Myocyte (in vitro differentiated cells): ENCODE measurements around the gene LCNL1. TPM values are rescaled to one million over a fixed set of nuclear protein-coding genes. Genes with fewer than 3 reads are reported as not detected.
A peak's percentile ranks its signal among the peaks of the same experiment; 100 is the strongest.

Experiments used
- DNase-seq: peaks from one replicate; pipeline ENCODE4 v3.0.0-alpha.2; 2012; ENCODE audit warnings: low read depth
- total RNA-seq: library from RNA; depleted of rRNA; stranded (reverse); fragments of >200 nt; gene quantifications from 2 replicates; pipeline ENCODE4 v1.2.3, GENCODE V29; 2014

The LCNL1 gene
- total RNA-seq, 1 donor from 2014 or later = 5.0 TPM

- DNase-seq = no peak
Observed at GRCh38 chr9:136946228-136947027, 36.4 kb upstream of the LCNL1 start.

GRCh38 chr9:136947028-136947891 lies 35.5 kb upstream of the LCNL1 start:
- peak; percentile 74 for DNase-seq

- peak; percentile 74 for DNase-seq
Observed at GRCh38 chr9:136947955-136948510, 34.8 kb upstream of the LCNL1 start.

DNA sequence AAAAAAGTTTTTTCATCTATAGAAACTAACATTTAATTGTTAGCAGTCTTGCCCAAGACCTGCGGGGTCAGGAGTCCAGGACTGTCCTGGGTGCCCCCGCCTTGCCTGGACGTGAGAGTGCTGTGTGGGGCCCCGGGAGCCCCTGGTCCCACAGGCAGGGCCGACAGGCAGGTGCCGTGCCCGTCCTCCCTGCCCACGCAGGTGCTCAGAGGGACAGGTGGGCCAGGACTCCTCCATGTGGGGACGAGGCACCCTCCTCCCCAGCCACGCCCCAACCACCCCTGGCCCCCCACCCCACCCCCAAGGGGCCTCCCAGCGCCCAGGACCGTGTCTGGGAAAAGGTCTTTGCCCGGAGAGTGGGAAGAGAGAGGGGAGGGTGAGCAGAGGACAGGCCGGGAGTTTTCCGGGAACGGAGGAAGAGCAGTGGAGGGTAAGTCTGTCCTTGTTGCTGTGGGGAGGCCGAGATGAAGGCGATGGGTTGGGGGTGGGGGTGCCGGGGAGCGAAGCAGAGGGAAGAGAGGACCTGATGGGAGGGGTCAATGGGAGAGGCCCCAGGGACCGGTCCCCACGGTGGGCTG lies 33.5 kb upstream of the LCNL1 start:
- DNase-seq = no peak

DNA sequence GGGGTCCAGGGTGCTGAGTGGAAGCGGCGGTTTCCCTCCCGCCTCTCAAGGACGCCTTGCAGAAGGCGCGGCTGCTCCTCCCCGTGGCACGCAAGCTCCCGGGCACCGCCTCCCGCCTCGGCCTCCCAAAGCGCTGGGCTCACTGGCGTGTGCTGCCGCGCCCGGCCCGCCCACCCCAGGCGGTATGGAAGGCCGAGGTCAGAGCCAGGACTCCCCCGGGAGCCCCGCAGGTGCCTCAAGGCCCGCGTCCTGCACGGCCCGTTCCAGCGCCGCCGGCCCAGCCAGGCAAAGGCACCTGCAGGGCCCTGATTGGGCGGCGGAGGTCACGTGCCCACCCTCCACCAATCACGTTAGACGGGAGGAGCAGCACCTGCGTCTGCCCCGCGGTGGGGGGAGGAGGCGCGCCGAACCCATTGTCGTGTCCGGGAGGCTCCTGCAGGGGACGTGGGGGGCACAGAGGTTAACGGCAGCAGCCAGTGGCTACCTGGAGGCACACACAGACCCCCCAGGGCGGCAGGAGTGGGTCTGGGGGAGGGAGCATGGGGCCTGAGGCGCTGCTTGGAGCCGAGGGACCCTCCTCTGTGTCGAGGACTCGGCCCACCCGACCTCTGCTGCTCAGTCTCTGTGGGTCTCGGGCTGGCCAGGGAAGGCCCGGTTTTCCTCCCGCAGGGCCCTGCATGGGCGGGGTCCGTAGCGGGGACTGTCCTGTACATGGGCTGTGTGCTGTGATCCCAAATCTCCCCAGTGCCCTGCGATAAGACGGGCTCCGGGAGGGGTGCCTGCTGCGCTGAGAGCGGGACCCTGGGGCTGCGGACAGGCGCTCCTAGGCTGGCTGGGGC lies 32.8 kb upstream of the LCNL1 start:
- DNase-seq = peak; percentile 90

GRCh38 chr9:136950656-136951276 lies 32.0 kb upstream of the LCNL1 start:
- DNase-seq = no peak

GRCh38 chr9:136951541-136952320 lies 31.1 kb upstream of the LCNL1 start, which contains the start of gene LCN12:
Gene LCN12, plus strand, starts transcription at chr9:136952273. Its CDS starts 55 bp downstream, at chr9:136952328.
- no peak for DNase-seq

DNA sequence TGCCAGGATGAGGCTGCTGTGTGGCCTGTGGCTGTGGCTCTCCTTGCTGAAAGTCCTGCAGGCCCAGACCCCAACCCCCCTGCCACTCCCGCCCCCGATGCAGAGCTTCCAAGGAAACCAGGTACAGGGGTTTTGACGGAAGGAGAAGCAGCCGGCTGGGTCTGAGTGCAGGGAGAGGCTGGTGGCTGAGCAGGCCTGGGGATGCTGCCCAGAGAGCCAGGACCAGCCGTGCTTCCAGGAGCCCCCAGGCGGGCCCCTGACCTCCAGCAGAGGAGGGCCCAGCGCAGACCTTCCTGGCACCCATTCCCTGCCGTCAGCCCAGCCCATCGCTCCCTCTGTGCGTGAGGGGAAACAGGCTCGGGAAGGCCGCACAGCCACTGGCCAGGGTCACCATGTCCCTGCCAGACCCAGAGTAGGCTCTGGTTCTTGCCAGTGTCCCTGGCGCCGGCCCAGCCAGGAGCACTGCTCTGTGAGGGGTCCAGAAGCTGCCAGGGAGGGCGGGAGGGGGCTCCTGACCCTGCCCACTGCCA lies 30.4 kb upstream of the LCNL1 start:
- no peak for DNase-seq

DNA sequence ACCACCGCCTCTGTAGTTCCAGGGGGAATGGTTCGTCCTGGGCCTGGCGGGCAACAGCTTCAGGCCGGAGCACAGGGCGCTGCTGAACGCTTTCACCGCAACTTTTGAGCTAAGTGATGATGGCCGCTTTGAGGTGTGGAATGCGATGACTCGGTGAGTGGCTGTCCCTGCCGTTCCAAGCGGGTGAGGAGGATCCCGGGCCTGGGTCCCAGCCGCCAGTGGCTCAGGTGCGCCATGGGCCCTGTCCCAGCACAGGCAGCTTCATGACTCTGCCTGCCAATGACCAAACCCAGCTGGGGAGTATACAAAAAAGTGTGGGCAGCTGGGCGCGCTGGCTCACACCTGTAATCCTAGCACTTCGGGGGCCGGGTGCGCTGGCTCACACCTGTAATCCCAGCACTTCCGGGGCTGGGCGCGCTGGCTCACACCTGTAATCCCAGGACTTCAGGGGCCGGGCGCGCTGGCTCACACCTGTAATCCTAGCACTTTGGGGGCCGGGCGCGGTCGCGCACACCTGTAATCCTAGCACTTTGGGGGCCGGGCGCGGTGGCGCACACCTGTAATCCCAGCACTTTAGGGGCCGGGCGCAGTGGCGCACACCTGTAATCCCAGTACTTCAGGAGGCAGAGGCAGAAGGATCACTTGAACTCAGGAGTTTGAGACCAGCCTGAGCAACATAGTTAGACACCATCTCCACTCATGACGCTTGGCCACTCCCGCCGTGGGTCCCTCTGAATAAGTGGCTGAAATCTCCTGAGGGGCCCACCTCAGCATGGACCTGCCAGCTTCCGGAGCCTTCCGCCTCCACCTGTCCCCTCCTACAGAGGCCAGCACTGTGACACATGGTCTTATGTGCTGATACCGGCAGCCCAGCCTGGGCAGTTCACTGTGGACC lies 29.7 kb upstream of the LCNL1 start:
- no peak for DNase-seq

DNA sequence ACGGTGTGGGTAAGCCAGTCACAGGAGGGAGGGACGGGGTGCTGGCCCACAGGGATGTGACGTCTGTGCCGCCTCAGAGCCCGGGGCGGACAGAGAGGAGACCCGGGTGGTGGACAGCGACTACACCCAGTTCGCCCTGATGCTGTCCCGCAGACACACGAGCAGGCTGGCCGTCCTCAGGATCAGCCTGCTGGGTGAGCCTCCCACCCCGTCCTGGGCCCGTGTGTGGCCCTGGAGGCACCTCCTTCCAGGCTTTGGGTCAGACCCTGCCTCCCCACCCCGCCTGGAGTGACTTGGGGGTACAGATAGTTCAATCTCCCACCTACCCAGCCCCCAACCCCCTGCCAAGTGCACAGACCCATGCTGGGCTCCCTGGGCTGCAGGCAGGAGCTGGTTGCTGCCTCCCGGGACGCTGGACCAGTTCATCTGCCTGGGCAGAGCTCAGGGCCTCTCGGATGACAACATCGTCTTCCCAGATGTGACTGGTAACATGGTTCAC lies 29.0 kb upstream of the LCNL1 start:
- no peak for DNase-seq

DNA sequence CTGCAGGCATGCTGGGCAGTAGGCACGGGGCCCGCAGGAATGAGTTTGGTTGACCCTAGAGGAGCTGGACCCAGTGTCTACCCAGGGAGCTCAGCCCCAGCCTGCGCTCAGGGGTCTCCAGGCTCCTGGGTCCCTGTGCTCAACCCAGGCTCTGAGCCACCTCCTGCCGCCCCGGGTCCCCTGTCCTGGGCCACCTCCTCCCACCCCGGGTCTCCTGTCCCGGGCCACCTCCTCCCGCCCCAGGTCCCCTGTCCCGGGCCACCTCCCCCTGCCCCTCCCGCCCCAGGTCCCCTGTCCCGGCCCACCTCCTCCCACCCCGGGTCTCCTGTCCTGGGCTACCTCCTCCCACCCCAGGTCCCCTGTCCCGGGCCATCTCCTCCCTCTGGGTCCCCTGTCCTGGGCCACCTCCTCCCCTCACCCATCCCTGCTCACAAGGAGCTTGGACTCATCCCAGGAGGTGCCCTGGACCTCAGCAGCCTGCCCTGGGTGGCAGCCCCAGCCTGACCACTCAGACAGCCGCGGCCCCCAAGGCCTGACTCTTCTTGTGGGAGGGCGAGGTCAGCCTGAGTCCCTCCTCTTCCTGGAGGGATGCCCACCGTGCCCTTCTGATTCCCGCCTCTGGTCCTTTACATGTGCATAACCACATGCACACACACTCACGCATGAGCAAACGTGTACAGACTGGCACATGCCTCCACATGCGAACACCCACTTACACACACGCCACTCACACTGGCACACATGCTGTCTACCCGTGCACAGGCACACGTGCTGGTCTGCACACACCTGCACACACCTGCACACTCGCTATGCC lies 28.3 kb upstream of the LCNL1 start:
- no peak for DNase-seq

DNA sequence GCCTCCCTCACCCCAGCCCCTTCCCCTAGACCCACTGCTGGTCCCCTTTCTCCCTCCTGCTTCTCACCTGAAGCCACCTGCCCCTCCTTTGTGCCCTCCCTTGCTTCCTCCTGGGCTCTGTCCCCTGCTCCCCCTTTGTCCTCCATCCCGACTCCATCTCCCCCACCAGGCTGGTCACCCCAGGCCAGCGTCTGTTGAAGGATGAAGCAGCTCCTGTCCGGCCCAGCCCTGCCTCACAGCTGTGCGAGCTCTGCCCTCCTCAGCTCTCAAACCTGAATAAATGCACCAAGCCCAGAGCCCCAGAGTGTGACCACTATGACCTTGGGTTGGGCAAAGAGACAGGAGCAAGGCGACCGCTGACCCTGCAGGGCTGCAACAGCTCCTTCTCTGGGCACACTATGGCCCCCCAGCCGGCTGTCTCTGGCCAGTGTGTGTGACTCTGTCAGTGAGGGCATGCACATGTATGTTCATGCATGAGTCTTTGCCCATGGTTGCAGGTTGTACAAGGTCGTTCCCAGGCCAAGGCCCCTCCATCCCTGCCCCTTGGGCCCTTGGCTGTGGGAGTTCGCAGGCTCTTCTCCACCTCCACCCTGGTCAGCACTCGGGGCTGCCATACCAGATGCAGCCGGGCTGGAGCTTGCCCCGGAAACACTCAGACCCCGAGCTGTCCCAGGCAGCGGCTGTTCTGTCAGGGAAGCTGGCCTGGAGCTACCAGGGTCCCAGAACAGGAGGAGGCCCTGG lies 27.4 kb upstream of the LCNL1 start:
- DNase-seq = no peak

DNA sequence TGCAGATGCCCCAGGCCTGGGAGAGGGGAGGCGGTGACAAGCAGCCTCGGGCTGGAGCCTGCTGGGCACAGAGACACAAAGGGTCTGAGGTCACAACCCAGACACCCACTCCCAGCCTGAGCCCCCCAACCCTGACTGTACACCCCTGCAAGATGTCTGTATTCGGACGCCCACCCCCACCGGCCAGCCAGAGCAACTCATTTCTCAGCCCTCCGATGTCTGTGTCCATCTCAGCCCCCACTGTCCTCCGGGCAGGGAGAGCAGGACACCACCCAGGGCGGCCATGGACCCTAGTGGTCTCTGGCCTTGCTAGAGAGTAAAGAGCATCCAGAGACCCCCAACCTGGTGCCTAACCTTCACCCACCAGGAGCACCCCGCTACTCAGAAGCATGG lies 26.9 kb upstream of the LCNL1 start:
- DNase-seq = no peak

- DNase-seq = no peak
Observed at GRCh38 chr9:136956604-136957003, 26.2 kb upstream of the LCNL1 start.

DNA sequence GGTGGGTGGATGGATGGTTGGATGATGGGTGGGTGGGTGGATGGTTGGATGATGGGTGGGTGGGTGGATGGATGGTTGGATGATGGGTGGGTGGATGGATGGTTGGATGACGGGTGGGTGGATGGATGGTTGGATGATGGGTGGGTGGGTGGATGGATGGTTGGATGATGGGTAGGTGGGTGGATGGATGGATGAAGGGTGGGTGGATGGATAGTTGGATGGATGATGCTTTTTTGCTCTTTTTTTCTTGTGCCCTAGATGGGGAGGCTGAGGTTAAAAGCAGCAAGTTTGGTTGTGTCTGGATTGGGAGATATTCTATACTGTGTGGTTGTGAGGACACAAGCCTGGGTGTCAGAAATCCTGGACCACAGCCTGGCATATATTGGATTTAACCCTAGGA lies 25.3 kb upstream of the LCNL1 start:
- DNase-seq = no peak

DNA sequence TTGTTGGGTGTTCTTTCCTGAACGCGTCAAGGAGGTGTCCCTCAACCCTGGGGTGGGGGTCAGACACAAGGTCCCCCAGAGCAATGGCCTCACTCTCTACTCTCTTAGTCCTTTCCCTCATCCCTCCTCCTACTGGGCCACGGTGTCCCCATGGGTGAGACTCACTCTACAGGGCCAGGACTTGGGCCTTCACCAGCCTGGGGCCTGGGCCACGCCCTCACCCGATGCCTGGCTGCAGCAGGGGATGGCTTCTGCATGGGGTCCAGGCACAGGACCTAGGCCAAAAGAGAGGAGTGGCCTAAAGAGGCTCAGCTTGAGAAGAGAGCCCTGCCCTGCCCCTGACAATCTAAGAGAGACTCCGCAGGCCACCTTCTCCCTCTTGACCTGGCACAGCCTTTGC lies 24.9 kb upstream of the LCNL1 start:
- no peak for DNase-seq
